ENCODE data around the gene CAMTA1.

Gene CAMTA1

DNA sequence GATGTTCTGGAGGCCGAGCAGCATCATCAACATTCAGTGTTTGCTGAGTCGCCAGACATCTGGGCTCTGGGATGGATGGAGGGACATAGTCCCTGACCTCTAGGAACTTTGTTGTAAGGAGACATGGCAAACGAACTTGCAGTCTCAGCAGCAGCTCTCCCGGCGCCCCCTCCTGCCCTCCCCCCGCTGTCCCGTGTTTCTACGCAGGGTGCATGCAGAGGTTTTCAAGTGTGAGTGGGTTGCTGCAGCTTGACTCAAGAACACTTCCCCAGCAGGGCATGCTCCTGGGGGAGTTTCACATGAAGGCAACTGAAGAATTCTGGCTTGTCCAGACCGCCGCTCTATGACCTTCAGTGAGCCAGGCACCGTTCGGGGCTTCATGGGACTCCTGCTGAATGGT is 121.9 kb downstream of the CAMTA1 start:
- H2AFZ ChIP-seq (ENCODE audit: low read depth, low read length, severe bottlenecking), result no peak overlapping the region
- no peak overlapping the region for H3K4me3 ChIP-seq (ENCODE audit: insufficient read depth, low read length, poor library complexity, severe bottlenecking)
- H3K9ac ChIP-seq (ENCODE audit: low read length), result no peak overlapping the region
- no peaks in the 10 kb centered on the region for H3K9me2 ChIP-seq (replicated peaks; ENCODE audit: insufficient read depth, low read length)
- H3K36me3 ChIP-seq (ENCODE audit: low read length), result no peaks in the 10 kb centered on the region
- H3K27ac ChIP-seq (ENCODE audit: low read depth, low read length), result no peak overlapping the region
- no peaks in the 10 kb centered on the region for H3F3A ChIP-seq (ENCODE audit: insufficient read depth)
- no peak overlapping the region for H3K4me2 ChIP-seq (ENCODE audit: low read depth, low read length, poor library complexity, severe bottlenecking)
- no peaks in the 10 kb centered on the region for H3K9me3 ChIP-seq (ENCODE audit: insufficient read depth, low read length)
- TF ChIP-seq EZH2phosphoT487 (conservative IDR thresholded peaks at IDR 0.05; ENCODE audit: low read length), result no peak
- TF ChIP-seq CTCF (IDR thresholded peaks at IDR 0.05; ENCODE audit: insufficient read depth, low read length, poor library complexity, severe bottlenecking), result no peak
- no peaks in the 10 kb centered on the region for H4K20me1 ChIP-seq (ENCODE audit: low read depth, low read length)
- H3K27me3 ChIP-seq (ENCODE audit: low read length), result no peaks in the 10 kb centered on the region
- H3K79me2 ChIP-seq (ENCODE audit: insufficient read depth, low read length), result no peaks in the 10 kb centered on the region

GRCh38 chr1:6907676-6908434 is 122.6 kb downstream of the CAMTA1 start:
- H3K4me3 ChIP-seq (ENCODE audit: insufficient read depth, low read length, poor library complexity, severe bottlenecking), result no peak overlapping the region
- no peaks in the 10 kb centered on the region for H3K9me3 ChIP-seq (ENCODE audit: insufficient read depth, low read length)
- H3F3A ChIP-seq (ENCODE audit: insufficient read depth), result no peaks in the 10 kb centered on the region
- TF ChIP-seq CTCF (IDR thresholded peaks at IDR 0.05; ENCODE audit: insufficient read depth, low read length, poor library complexity, severe bottlenecking), result no peak
- H3K27ac ChIP-seq (ENCODE audit: low read depth, low read length), result no peak overlapping the region
- no peaks in the 10 kb centered on the region for H3K9me2 ChIP-seq (replicated peaks; ENCODE audit: insufficient read depth, low read length)
- H2AFZ ChIP-seq (ENCODE audit: low read depth, low read length, severe bottlenecking), result no peak overlapping the region
- H3K4me2 ChIP-seq (ENCODE audit: low read depth, low read length, poor library complexity, severe bottlenecking), result no peak overlapping the region
- H3K79me2 ChIP-seq (ENCODE audit: insufficient read depth, low read length), result no peaks in the 10 kb centered on the region
- no peaks in the 10 kb centered on the region for H4K20me1 ChIP-seq (ENCODE audit: low read depth, low read length)
- no peak overlapping the region for H3K9ac ChIP-seq (ENCODE audit: low read length)
- H3K36me3 ChIP-seq (ENCODE audit: low read length), result no peaks in the 10 kb centered on the region
- H3K27me3 ChIP-seq (ENCODE audit: low read length), result no peaks in the 10 kb centered on the region

GRCh38 chr1:6909401-6909800 is 124.1 kb downstream of the CAMTA1 start:
- Histone ChIP-seq H3K4me2 (ENCODE audit: low read depth, low read length, poor library complexity, severe bottlenecking) (no peak overlapping the region), H2AFZ (ENCODE audit: low read depth, low read length, severe bottlenecking) (no peak overlapping the region), H3K27me3 (ENCODE audit: low read length) (no peaks in the 10 kb centered on the region), H4K20me1 (ENCODE audit: low read depth, low read length) (no peaks in the 10 kb centered on the region), H3F3A (ENCODE audit: insufficient read depth) (no peaks in the 10 kb centered on the region), H3K9me2 (replicated peaks; ENCODE audit: insufficient read depth, low read length) (no peaks in the 10 kb centered on the region), H3K9ac (ENCODE audit: low read length) (no peak overlapping the region), H3K36me3 (ENCODE audit: low read length) (no peaks in the 10 kb centered on the region), H3K27ac (ENCODE audit: low read depth, low read length) (no peak overlapping the region), H3K79me2 (ENCODE audit: insufficient read depth, low read length) (no peaks in the 10 kb centered on the region), H3K9me3 (ENCODE audit: insufficient read depth, low read length) (no peaks in the 10 kb centered on the region), H3K4me3 (ENCODE audit: insufficient read depth, low read length, poor library complexity, severe bottlenecking) (no peak overlapping the region)
- TF ChIP-seq CTCF (IDR thresholded peaks at IDR 0.05; ENCODE audit: insufficient read depth, low read length, poor library complexity, severe bottlenecking) (no peak), EZH2phosphoT487 (conservative IDR thresholded peaks at IDR 0.05; ENCODE audit: low read length) (no peak)

Data from SU-DHL-6 (cell line).